NCI-H1694 treated with DMSO at 0.1 percent for 48 hours (cell line): ENCODE measurements around the gene FOXO4.
"Not testable (repeated sequence)": the region's sequence is repeated elsewhere in the genome, so short reads cannot be mapped to it uniquely, and the experiment has no call there.

Experiments
- DNase-seq: peaks from one replicate; lab custom pipeline; 2025; lab: John Stamatoyannopoulos, UW

FOXO4 gene

GRCh38 chrX:71095555-71095980 lies at the start of gene FOXO4:
TSS of gene FOXO4 (plus strand) at chrX:71095851. CDS start at chrX:71096529, 678 bp downstream.
- peak; percentile 72 for DNase-seq

- DNase-seq, result not testable (repeated sequence)
Measured at GRCh38 chrX:71047891-71048290, 47.8 kb upstream of the FOXO4 start.

GRCh38 chrX:71052721-71053120 lies 42.9 kb upstream of the FOXO4 start:
- no peak for DNase-seq

GRCh38 chrX:71053217-71053621 lies 42.4 kb upstream of the FOXO4 start:
- no peak for DNase-seq

- DNase-seq, result no peak
Measured at GRCh38 chrX:71056867-71057266, 38.8 kb upstream of the FOXO4 start.

GRCh38 chrX:71057848-71058530 lies 37.7 kb upstream of the FOXO4 start:
- DNase-seq, result no peak

- DNase-seq, result no peak
Measured at GRCh38 chrX:71060127-71060526, 35.5 kb upstream of the FOXO4 start.

- no peak for DNase-seq
Measured at GRCh38 chrX:71067089-71067488, 28.6 kb upstream of the FOXO4 start.

GRCh38 chrX:71067712-71068043 lies 28.0 kb upstream of the FOXO4 start:
- DNase-seq, result no peak

- peak; percentile 94 for DNase-seq
Measured at GRCh38 chrX:71068044-71068918, 27.4 kb upstream of the FOXO4 start, which contains the start of gene SNX12. TSS of gene SNX12 (minus strand) at chrX:71068334. CDS start at chrX:71068306, 28 bp downstream.

- DNase-seq, result no peak
Measured at GRCh38 chrX:71070531-71070930, 25.1 kb upstream of the FOXO4 start.

GRCh38 chrX:71081330-71082123 lies 14.1 kb upstream of the FOXO4 start:
- DNase-seq, result no peak

- DNase-seq, result no peak
Measured at GRCh38 chrX:71082124-71082647, 13.5 kb upstream of the FOXO4 start.

- DNase-seq, result no peak
Measured at GRCh38 chrX:71082822-71083221, 12.8 kb upstream of the FOXO4 start.

- no peak for DNase-seq
Measured at GRCh38 chrX:71085900-71086299, 9.8 kb upstream of the FOXO4 start.

- DNase-seq, result no peak
Measured at GRCh38 chrX:71091263-71091662, 4.4 kb upstream of the FOXO4 start.

GRCh38 chrX:71095033-71095432 lies 618 bp upstream of the FOXO4 start:
- DNase-seq, result no peak

- peak; percentile 36 for DNase-seq
Measured at GRCh38 chrX:71095981-71096759, 519 bp downstream of the FOXO4 start.

- no peak for DNase-seq
Measured at GRCh38 chrX:71096760-71097032, 1.0 kb downstream of the FOXO4 start.

GRCh38 chrX:71098302-71098701 lies 2.7 kb downstream of the FOXO4 start:
- DNase-seq, result peak; percentile 27

- no peak for DNase-seq
Measured at GRCh38 chrX:71098951-71099506, 3.4 kb downstream of the FOXO4 start.
